PC-3 (cell line): ENCODE results near the gene ATG4B. TPM values are rescaled to one million over a fixed set of nuclear protein-coding genes. Genes with fewer than 3 reads are reported as not detected.

Experiments
- ATAC-seq: fragments of 200-7000 bp; cut with Tn5 transposase; 2 replicates; pipeline ENCODE4 v1.9.1; 2020; ENCODE audit warnings: mild to moderate bottlenecking, moderate library complexity
- BruUV-seq: library from RNA; stranded (reverse); fragments of 400-500 nt; replicated peaks from 2 replicates; lab custom pipeline; 2021; lab: Mats Ljungman, UMichigan
- CTCF ChIA-PET: fragments of 300-600 bp; sonication (Branson Sonifier 250); formaldehyde crosslinking; loops from one replicate; lab custom pipeline; 2022; ENCODE audit warnings: antibody characterized with exemption; lab: Charles Lee
- POLR2A ChIA-PET: fragments of 300-600 bp; sonication (Branson Sonifier 250); formaldehyde crosslinking; loops from one replicate; lab custom pipeline; 2022; ENCODE audit warnings: antibody characterized with exemption; ENCODE audit not compliant: unreplicated experiment; lab: Charles Lee
- DNase-seq: peaks from one replicate; pipeline ENCODE4 v3.0.0-alpha.2; 2015
- H2AFZ ChIP-seq: fragments of 300-600 bp; sonication (generic); 2 replicates; pipeline ENCODE4 v1.6.0; 2016; ENCODE audit warnings: antibody characterized with exemption, low read length
- H3F3A ChIP-seq: fragments of 300-600 bp; sonication (generic); one replicate; pipeline ENCODE4 v1.6.0; 2017; ENCODE audit warnings: antibody characterized with exemption, low read length, control low read depth, mild to moderate bottlenecking; ENCODE audit not compliant: unreplicated experiment
- H3K27ac ChIP-seq: fragments of 300-600 bp; sonication (generic); 2 replicates; pipeline ENCODE4 v1.5.1; 2016; ENCODE audit warnings: mild to moderate bottlenecking, low read length
- H3K27me3 ChIP-seq: fragments of 300-600 bp; sonication (generic); 2 replicates; pipeline ENCODE4 v1.6.1; 2016; ENCODE audit warnings: low read length, mixed read lengths
- H3K36me3 ChIP-seq: fragments of 300-600 bp; sonication (generic); 2 replicates; pipeline ENCODE4 v1.6.1; 2016; ENCODE audit warnings: low read depth, mixed run types, low read length, mixed read lengths
- H3K4me1 ChIP-seq: fragments of 300-600 bp; sonication (generic); 2 replicates; pipeline ENCODE4 v1.5.1; 2016; ENCODE audit warnings: low read length; ENCODE audit not compliant: insufficient read depth
- H3K4me2 ChIP-seq: fragments of 300-600 bp; sonication (generic); 2 replicates; pipeline ENCODE4 v1.6.0; 2016; ENCODE audit warnings: low read length
- H3K4me3 ChIP-seq: fragments of 300-600 bp; sonication (generic); 2 replicates; pipeline ENCODE4 v1.5.1; 2016; ENCODE audit warnings: mild to moderate bottlenecking, low read length, mixed read lengths
- H3K79me2 ChIP-seq: fragments of 300-600 bp; sonication (generic); 2 replicates; pipeline ENCODE4 v1.6.1; 2017; ENCODE audit warnings: low read length, mixed read lengths
- H3K9ac ChIP-seq: fragments of 300-600 bp; sonication (generic); 2 replicates; pipeline ENCODE4 v1.6.0; 2016; ENCODE audit warnings: mild to moderate bottlenecking, low read length
- H3K9me2 ChIP-seq: fragments of 300-600 bp; sonication (generic); replicated peaks from 2 replicates; pipeline ENCODE4 v1.6.1; 2016; ENCODE audit warnings: mixed run types, low read length, mixed read lengths
- H3K9me3 ChIP-seq: fragments of 300-600 bp; sonication (generic); 2 replicates; pipeline ENCODE4 v1.6.1; 2016; ENCODE audit warnings: low read length, mixed read lengths
- H4K20me1 ChIP-seq: fragments of 300-600 bp; sonication (generic); 2 replicates; pipeline ENCODE4 v1.6.1; 2016; ENCODE audit warnings: low read length, mixed read lengths
- EZH2 ChIP-seq: fragments of 300-600 bp; sonication (generic); IDR thresholded peaks from one replicate; pipeline ENCODE4 v1.6.1; 2017; ENCODE audit warnings: antibody characterized with exemption, mild to moderate bottlenecking, low read length; ENCODE audit not compliant: unreplicated experiment
- EZH2phosphoT487 ChIP-seq: fragments of 300-600 bp; sonication (generic); IDR thresholded peaks from 2 replicates; pipeline ENCODE4 v1.6.1; 2018; ENCODE audit warnings: mild to moderate bottlenecking, antibody characterized with exemption, low read length, borderline replicate concordance
- intact Hi-C: fragments of 100-400 bp; cut with micrococcal nuclease; formaldehyde crosslinking; loops from 2 replicates; pipeline ENCODE4 v1.9.0; 2023
- total RNA-seq: library from RNA; depleted of rRNA; stranded (reverse); fragments of >200 nt; gene quantifications from 2 replicates; pipeline ENCODE4 v1.2.3, GENCODE V29; 2014
- TF ChIP-seq, protein P1 (sequence below): fragments of 300-600 bp; sonication (generic); conservative IDR thresholded peaks from 2 replicates; pipeline ENCODE4 v1.5.1; 2017; ENCODE audit warnings: antibody characterized with exemption, low read depth, mild to moderate bottlenecking, low read length

ATG4B gene
- total RNA-seq, 1 experiment from 2014 or later = 83.0 TPM

DNA sequence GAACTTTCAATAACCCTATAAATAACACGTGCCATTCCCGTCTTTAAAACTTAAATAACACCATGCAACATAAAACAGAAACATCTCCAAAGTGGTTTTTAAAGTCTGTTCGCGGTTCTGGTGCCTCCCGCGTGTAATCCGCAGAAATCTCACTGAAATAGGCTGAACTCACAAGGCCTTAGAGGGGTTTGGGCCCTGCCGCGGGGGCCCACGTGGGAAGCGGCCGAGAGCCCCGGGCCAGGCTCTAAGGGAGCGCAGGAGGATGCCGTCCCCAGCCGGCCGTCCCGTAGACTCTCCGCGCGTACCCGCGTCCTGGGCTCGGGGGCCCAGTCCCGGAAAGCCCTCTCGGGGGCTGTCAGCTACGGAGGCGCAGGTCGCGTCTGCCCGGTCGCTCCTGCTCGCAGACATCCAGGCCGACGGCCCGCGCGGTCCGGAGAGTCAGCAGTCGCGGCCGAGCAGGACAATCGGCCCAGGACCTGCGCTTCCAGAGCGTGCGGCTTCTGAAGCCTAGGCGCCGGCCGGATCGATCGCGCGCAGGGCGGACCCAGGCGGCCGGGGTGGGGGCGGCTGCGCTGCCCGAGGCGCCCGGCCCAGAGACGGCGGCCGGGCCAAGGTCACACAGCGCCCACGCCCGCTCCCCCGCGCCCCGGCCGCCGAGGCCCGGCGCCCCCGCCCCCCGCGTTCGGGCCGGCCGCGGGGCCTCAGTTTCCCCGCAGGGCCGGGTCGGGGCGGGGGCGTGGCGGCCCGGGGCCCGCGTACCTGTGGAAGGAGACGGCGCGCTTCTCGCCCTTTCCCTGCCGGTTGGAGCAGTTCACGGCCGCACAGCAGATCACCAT is 1.1 kb upstream of the ATG4B start:
- H3F3A ChIP-seq = no peaks in the 10 kb centered on the region
- peak; percentile 41 for DNase-seq
- H2AFZ ChIP-seq = peak overlapping the region; percentile 87

DNA sequence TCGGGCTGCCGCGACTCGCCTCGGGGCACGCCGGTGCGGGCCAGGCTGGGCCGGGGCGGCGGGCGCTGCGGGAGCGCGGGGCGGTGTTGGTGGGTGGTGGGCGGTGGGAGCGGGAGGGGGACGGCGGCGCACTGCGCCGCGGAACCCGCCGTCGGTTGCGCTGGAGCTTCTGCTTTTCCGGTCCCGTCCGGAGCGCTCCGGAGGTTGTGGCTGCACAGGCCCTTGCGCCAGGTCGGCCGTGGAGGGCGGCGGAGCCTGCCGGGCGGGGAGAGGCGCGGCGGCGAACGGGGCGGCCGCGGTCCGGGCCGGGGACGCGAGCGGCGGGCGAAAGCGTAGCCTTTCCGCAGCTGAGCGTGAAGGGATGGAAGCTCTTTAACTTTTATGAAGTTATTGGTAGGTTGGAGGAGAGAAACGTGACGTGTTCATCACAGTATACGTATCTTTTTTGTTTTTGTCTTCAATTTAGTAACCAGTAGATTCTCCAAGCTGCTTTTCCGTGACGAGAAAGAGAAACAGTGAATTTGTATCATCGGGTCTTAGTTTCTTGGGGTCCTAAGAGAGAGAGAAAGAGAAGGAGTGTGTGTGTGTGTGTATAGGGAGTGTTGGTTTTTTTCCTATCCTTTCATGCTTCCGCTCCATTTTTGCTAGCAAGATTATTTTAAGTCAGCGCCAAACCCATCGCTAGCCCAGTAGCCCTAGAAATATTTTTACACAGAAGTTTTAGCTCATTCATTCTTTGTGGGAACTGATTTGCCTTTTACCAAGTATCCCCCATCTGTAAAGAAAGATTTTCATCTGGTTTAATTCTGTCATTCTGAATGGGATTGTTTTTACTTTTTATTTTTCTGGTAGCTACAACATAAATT is 535 bp downstream of the ATG4B start:
- Histone ChIP-seq H3K36me3 (peaks cover 14% of the 10 kb centered on the region), H3K79me2 (peaks cover 90% of the 10 kb centered on the region), H3K4me3 (peak overlapping the region; percentile 94), H3F3A (no peaks in the 10 kb centered on the region), H3K27ac (no peak overlapping the region), H3K27me3 (no peaks in the 10 kb centered on the region), H2AFZ (peak overlapping the region; percentile 93), H3K9ac (peak overlapping the region; percentile 97), H3K9me2 (no peaks in the 10 kb centered on the region), H3K4me2 (peak overlapping the region; percentile 89), H3K4me1 (peaks cover 17% of the 10 kb centered on the region), H3K9me3 (no peaks in the 10 kb centered on the region), H4K20me1 (peaks cover 25% of the 10 kb centered on the region; the same call in 1 of the 2 replicates)
- CTCF ChIA-PET = interaction anchor here (0.6 kb wide), 1 partner anchor 229 kb away, joined by 3 read pairs; no protein-coding TSS in a partner anchor
- TF ChIP-seq, protein P1, sequence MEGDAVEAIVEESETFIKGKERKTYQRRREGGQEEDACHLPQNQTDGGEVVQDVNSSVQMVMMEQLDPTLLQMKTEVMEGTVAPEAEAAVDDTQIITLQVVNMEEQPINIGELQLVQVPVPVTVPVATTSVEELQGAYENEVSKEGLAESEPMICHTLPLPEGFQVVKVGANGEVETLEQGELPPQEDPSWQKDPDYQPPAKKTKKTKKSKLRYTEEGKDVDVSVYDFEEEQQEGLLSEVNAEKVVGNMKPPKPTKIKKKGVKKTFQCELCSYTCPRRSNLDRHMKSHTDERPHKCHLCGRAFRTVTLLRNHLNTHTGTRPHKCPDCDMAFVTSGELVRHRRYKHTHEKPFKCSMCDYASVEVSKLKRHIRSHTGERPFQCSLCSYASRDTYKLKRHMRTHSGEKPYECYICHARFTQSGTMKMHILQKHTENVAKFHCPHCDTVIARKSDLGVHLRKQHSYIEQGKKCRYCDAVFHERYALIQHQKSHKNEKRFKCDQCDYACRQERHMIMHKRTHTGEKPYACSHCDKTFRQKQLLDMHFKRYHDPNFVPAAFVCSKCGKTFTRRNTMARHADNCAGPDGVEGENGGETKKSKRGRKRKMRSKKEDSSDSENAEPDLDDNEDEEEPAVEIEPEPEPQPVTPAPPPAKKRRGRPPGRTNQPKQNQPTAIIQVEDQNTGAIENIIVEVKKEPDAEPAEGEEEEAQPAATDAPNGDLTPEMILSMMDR = no peak
- TF ChIP-seq EZH2phosphoT487 = no peak
- TF ChIP-seq EZH2 = no peak
- BruUV-seq = TSS peak; percentile 49
- ATAC-seq = peak; percentile 15
- DNase-seq = no peak
- POLR2A ChIA-PET = interaction anchor here (0.7 kb wide), 1 partner anchor 125 kb away, joined by 6 read pairs; no protein-coding TSS in a partner anchor
- intact Hi-C loops = loop anchor here (5.0 kb wide), 1 partner anchor 81 kb away; the partner anchor contains the start of gene BOK

More for the DNA sequence above, 1.1 kb upstream of the ATG4B start:
- H3K27ac ChIP-seq = peak overlapping the region; percentile 37
- H3K9ac ChIP-seq = peak overlapping the region; percentile 97
- H3K79me2 ChIP-seq = peaks cover 89% of the 10 kb centered on the region
- H3K36me3 ChIP-seq = peaks cover 22% of the 10 kb centered on the region
- TF ChIP-seq, protein P1 = no peak
- TF ChIP-seq EZH2phosphoT487 (no peak), EZH2 (no peak)
- peak overlapping the region; percentile 100 for H3K4me2 ChIP-seq
- H3K9me3 ChIP-seq = no peaks in the 10 kb centered on the region
- peak overlapping the region; percentile 100 for H3K4me3 ChIP-seq
- POLR2A ChIA-PET = interaction anchor here (0.5 kb wide), 1 partner anchor 23 kb away, joined by 3 read pairs; no protein-coding TSS in a partner anchor
- H3K9me2 ChIP-seq = no peaks in the 10 kb centered on the region
- H4K20me1 ChIP-seq = peaks cover 25% of the 10 kb centered on the region; the same call in 1 of the 2 replicates
- H3K4me1 ChIP-seq = peaks cover 17% of the 10 kb centered on the region
- no peaks in the 10 kb centered on the region for H3K27me3 ChIP-seq
- intact Hi-C loops = loop anchor here (5.0 kb wide), 1 partner anchor 79 kb away; the partner anchor contains the start of gene BOK
- CTCF ChIA-PET = interaction anchor here (0.6 kb wide), 1 partner anchor 223 kb away, joined by 3 read pairs; no protein-coding TSS in a partner anchor
- peak; percentile 57 for ATAC-seq
- no TSS peak for BruUV-seq
